Calu3 (cell line): ENCODE measurements around the gene LAGE3. TPM values are rescaled to one million over a fixed set of nuclear protein-coding genes. Genes with fewer than 3 reads are reported as not detected.

Experiments used
- BruUV-seq: library from RNA; stranded (reverse); fragments of 400-500 nt; replicated peaks from 2 replicates; lab custom pipeline; 2021; lab: Mats Ljungman, UMichigan
- CTCF ChIA-PET: fragments of 300-600 bp; sonication (Branson Sonifier 250); formaldehyde crosslinking; loops from one replicate; lab custom pipeline; 2022; ENCODE audit warnings: antibody characterized with exemption; lab: Charles Lee
- DNase-seq: peaks from one replicate; pipeline ENCODE4 v3.0.0; 2022
- H3K27ac Mint-ChIP-seq: one replicate; pipeline ENCODE4 v1.8.0; 2022; ENCODE audit warnings: mixed read lengths; ENCODE audit not compliant: unreplicated experiment
- H3K27me3 Mint-ChIP-seq: one replicate; pipeline ENCODE4 v1.8.0; 2022; ENCODE audit warnings: mixed read lengths; ENCODE audit not compliant: unreplicated experiment
- H3K36me3 Mint-ChIP-seq: one replicate; pipeline ENCODE4 v1.8.0; 2022; ENCODE audit warnings: mild to moderate bottlenecking, moderate library complexity, mixed read lengths; ENCODE audit not compliant: insufficient read depth, unreplicated experiment
- H3K4me1 Mint-ChIP-seq: one replicate; pipeline ENCODE4 v1.8.0; 2022; ENCODE audit warnings: mild to moderate bottlenecking, low read depth, mixed read lengths; ENCODE audit not compliant: unreplicated experiment
- H3K4me3 Mint-ChIP-seq: one replicate; pipeline ENCODE4 v1.8.0; 2022; ENCODE audit warnings: mild to moderate bottlenecking, low read depth, moderate library complexity, mixed read lengths; ENCODE audit not compliant: unreplicated experiment
- H3K9me3 Mint-ChIP-seq: one replicate; pipeline ENCODE4 v1.8.0; 2022; ENCODE audit warnings: low read depth, mixed read lengths; ENCODE audit not compliant: unreplicated experiment
- intact Hi-C: fragments of 100-400 bp; cut with micrococcal nuclease; formaldehyde crosslinking; loops from one replicate; pipeline ENCODE4 v1.10.0; 2022; ENCODE audit not compliant: unreplicated experiment
- total RNA-seq: library from RNA; stranded (reverse); gene quantifications from 2 replicates; pipeline ENCODE4 v1.2.3, GENCODE V29; 2022
- TF ChIP-seq, protein P1 (sequence below): fragments of 200-600 bp; IDR thresholded peaks from one replicate; pipeline ENCODE4 v1.8.0; 2022; ENCODE audit warnings: antibody characterized with exemption; ENCODE audit not compliant: unreplicated experiment

Gene LAGE3
- total RNA-seq, 1 experiment from 2014 or later = 25.5 TPM

DNA sequence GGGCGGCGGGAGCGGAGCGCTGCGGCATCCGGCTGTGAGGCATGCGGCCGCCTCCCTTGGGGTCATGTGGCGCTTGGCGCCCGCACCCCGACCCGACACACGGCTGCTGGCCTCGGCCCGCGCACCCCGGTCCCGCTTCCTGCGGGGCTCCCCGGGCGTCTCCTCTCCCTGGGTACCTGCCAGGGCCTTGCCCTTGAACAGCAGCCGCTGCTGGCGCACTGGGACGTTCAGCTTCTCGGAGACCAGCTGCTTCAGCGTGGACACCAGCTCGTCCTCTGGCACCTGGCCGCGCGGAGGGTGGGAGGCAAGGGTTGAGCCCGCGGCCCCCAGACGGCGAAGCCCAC is 6.9 kb upstream of the LAGE3 start:
- TF ChIP-seq, protein P1, sequence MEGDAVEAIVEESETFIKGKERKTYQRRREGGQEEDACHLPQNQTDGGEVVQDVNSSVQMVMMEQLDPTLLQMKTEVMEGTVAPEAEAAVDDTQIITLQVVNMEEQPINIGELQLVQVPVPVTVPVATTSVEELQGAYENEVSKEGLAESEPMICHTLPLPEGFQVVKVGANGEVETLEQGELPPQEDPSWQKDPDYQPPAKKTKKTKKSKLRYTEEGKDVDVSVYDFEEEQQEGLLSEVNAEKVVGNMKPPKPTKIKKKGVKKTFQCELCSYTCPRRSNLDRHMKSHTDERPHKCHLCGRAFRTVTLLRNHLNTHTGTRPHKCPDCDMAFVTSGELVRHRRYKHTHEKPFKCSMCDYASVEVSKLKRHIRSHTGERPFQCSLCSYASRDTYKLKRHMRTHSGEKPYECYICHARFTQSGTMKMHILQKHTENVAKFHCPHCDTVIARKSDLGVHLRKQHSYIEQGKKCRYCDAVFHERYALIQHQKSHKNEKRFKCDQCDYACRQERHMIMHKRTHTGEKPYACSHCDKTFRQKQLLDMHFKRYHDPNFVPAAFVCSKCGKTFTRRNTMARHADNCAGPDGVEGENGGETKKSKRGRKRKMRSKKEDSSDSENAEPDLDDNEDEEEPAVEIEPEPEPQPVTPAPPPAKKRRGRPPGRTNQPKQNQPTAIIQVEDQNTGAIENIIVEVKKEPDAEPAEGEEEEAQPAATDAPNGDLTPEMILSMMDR = no peak

DNA sequence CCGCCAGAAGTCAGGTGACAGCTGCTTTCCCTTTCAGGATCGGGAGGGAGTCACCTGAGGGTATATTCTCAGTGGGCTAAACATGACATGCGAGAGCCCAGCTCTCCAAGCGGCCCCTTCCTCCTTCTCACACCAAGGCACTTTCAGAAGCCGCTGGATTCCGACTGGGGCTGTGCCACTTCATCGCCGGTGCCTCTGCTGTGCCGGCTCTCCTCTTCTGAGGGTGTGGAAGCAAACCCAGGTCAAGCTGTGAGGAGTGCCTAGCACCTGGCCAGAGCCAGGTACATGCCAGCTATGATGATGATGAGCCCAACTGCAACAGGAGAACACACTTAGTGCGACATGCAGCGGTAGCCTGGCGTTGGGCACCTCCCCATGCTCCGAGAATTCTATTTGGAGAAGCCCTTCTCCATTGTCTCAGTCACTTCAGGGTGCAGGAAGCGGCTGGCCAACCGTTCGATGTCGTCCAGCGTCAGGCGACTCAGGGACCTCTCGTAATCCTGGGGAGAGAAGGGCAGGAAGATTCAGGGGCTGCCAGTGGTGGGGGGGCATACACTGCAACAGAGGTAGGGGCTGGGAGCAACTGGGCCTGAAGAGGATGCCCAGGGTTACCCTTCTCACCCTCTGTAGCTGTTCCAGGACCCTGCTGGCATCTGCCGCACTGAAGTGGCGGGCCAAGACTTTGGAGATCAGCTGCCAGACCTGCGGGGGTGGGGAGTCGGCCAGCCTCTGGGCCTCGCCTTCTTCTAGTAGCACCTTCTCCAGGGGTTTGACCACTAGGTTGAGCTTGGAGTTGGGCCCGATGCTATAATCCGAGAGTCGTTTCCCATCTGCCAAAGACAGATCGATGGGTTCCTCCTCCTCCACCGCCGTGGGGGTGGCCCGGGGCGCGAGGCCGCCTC is 6.3 kb upstream of the LAGE3 start:
- BruUV-seq = no TSS peak
- DNase-seq = no peak
- Mint-ChIP-seq H3K9me3 (no peaks in the 10 kb centered on the region), H3K4me1 (peaks cover 11% of the 10 kb centered on the region), H3K27me3 (no peaks in the 10 kb centered on the region), H3K27ac (no peak overlapping the region), H3K36me3 (peaks cover 60% of the 10 kb centered on the region), H3K4me3 (peak overlapping the region; percentile 68)
- intact Hi-C loops = no loop called here
- TF ChIP-seq, protein P1 = no peak
- CTCF ChIA-PET = interaction anchor here (0.9 kb wide), 1 partner anchor 31 kb away, joined by 3 read pairs; no protein-coding TSS in a partner anchor

More for the DNA sequence above, 6.9 kb upstream of the LAGE3 start:
- Mint-ChIP-seq H3K36me3 (peaks cover 67% of the 10 kb centered on the region), H3K9me3 (no peaks in the 10 kb centered on the region), H3K27me3 (no peaks in the 10 kb centered on the region), H3K4me1 (peaks cover 11% of the 10 kb centered on the region), H3K4me3 (peak overlapping the region; percentile 68), H3K27ac (no peak overlapping the region)
- peak; percentile 39 for DNase-seq
- intact Hi-C loops = no loop called here
- CTCF ChIA-PET = interaction anchor here (0.8 to 0.9 kb wide), 2 partner anchors 14 to 31 kb away, joined by 3 read pairs; no protein-coding TSS in a partner anchor
- BruUV-seq = no TSS peak

DNA sequence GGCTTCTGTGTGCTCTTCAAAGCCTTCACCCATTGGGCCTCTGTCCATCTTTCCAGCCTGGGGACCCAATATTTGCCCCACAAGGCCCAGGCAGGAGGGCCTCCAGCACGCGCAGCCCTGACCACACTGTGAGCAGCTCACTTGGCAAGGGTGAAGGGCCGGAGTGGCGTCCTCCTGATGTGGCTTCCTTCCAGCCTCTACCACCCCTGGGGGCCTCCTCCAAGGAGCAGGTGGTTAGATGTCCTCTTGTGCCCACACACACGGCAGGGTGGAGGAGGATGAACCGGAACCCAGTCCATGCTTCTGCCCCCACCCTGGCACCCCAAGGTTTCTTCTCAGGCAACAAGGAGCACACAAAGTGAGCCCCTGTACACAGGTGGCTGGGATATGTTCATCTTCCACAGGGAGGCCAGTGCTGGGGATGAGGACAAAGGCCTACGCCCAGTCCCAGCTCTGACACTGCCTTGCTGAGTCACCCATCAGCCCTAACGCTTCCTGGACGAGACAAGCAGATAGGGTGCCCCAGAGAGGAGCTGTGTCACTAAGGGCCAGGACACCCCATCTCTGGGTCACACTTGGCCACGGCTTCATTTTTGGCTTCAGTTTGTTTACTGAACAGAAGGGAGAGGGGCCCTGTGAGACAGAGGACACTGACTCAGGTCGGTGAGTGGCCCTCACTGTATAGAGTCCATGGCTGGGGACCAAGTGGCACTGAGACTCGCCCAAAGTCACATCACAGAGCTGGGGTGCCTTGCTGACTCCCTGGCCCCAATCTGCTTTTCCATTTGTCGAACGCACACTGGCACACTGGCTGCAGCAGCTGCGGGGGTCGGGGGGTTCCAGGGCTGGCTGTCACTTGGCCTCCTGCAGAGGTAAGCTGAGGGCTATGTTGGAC is 5.4 kb upstream of the LAGE3 start:
- intact Hi-C loops = no loop called here
- DNase-seq = no peak
- Mint-ChIP-seq H3K4me1 (peaks cover 6% of the 10 kb centered on the region), H3K4me3 (peak overlapping the region; percentile 68), H3K9me3 (no peaks in the 10 kb centered on the region), H3K27me3 (no peaks in the 10 kb centered on the region), H3K27ac (no peak overlapping the region), H3K36me3 (peaks cover 52% of the 10 kb centered on the region)
- BruUV-seq = no TSS peak
- CTCF ChIA-PET = no interaction called here
- TF ChIP-seq, protein P1 = no peak

DNA sequence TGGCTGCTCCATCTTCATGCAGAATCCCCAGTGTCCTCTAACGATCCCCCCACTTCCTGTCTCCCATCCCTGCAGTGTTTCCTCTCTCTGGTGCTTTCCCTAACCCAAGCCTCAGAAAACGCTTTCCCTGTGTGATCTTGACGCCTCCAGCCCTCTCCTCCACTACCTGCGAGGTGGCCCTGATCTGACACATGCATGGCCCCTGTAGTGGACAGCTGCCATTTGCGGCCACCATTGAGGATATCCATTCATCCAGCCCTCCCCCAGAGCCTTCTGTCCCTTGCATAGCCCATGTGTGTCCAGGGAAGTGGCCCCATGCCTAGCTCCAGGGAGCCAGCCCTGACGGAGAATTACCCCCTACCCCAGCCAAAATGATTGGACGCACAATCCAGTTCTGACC is 4.2 kb upstream of the LAGE3 start:
- H3K9me3 Mint-ChIP-seq = no peaks in the 10 kb centered on the region
- H3K27me3 Mint-ChIP-seq = no peaks in the 10 kb centered on the region
- H3K4me1 Mint-ChIP-seq = no peaks in the 10 kb centered on the region
- H3K36me3 Mint-ChIP-seq = peaks cover 55% of the 10 kb centered on the region
- intact Hi-C loops = no loop called here
- no peak overlapping the region for H3K4me3 Mint-ChIP-seq
- TF ChIP-seq, protein P1 = no peak
- CTCF ChIA-PET = interaction anchor here (0.6 kb wide), 1 partner anchor 69 kb away, joined by 3 read pairs; no protein-coding TSS in a partner anchor
- DNase-seq = no peak
- no peak overlapping the region for H3K27ac Mint-ChIP-seq
- no TSS peak for BruUV-seq
